ENCODE results near the gene ZMYM1. TPM values are rescaled to one million over a fixed set of nuclear protein-coding genes. Genes with fewer than 3 reads are reported as not detected.
"Not testable (repeated sequence)": the region's sequence is repeated elsewhere in the genome, so short reads cannot be mapped to it uniquely, and the experiment has no call there.

The ZMYM1 gene
- polyA plus RNA-seq (ENCODE audit: insufficient read length), result 9.8 TPM

- peak; percentile 91 for DNase-seq
Measured at GRCh38 chr1:35079003-35079930, at the start of gene ZMYM1. Gene ZMYM1, plus strand, starts transcription at chr1:35079385. Its CDS starts 14,603 bp downstream, at chr1:35093988.

GRCh38 chr1:35029761-35030160, 49.4 kb upstream of the ZMYM1 start:
- DNase-seq, result no peak

GRCh38 chr1:35030338-35030737, 48.8 kb upstream of the ZMYM1 start:
- no peak for DNase-seq

GRCh38 chr1:35030756-35031446, 48.3 kb upstream of the ZMYM1 start:
- peak; percentile 33 for DNase-seq

- DNase-seq, result no peak
Measured at GRCh38 chr1:35032384-35032739, 46.8 kb upstream of the ZMYM1 start.

- no peak for DNase-seq
Measured at GRCh38 chr1:35033346-35033745, 45.8 kb upstream of the ZMYM1 start.

GRCh38 chr1:35036621-35037020, 42.6 kb upstream of the ZMYM1 start:
- no peak for DNase-seq

- no peak for DNase-seq
Measured at GRCh38 chr1:35037206-35037605, 42.0 kb upstream of the ZMYM1 start.

- DNase-seq, result no peak
Measured at GRCh38 chr1:35038723-35039122, 40.5 kb upstream of the ZMYM1 start.

GRCh38 chr1:35043498-35043897, 35.7 kb upstream of the ZMYM1 start:
- DNase-seq, result no peak

GRCh38 chr1:35044431-35044830, 34.8 kb upstream of the ZMYM1 start:
- DNase-seq, result no peak

- DNase-seq, result no peak
Measured at GRCh38 chr1:35046730-35047129, 32.5 kb upstream of the ZMYM1 start.

GRCh38 chr1:35047188-35047858, 31.9 kb upstream of the ZMYM1 start:
- DNase-seq, result no peak

GRCh38 chr1:35049116-35049515, 30.1 kb upstream of the ZMYM1 start:
- no peak for DNase-seq

- DNase-seq, result no peak
Measured at GRCh38 chr1:35053433-35053832, 25.8 kb upstream of the ZMYM1 start.

- DNase-seq, result not testable (repeated sequence)
Measured at GRCh38 chr1:35054282-35054681, 24.9 kb upstream of the ZMYM1 start.

- not testable (repeated sequence) for DNase-seq
Measured at GRCh38 chr1:35058321-35058720, 20.9 kb upstream of the ZMYM1 start.

- no peak for DNase-seq
Measured at GRCh38 chr1:35058988-35059387, 20.2 kb upstream of the ZMYM1 start.

GRCh38 chr1:35062518-35063196, 16.5 kb upstream of the ZMYM1 start:
- DNase-seq, result no peak

- no peak for DNase-seq
Measured at GRCh38 chr1:35064265-35064664, 14.9 kb upstream of the ZMYM1 start.

- no peak for DNase-seq
Measured at GRCh38 chr1:35069746-35070145, 9.4 kb upstream of the ZMYM1 start.

- no peak for DNase-seq
Measured at GRCh38 chr1:35073265-35073811, 5.8 kb upstream of the ZMYM1 start.

Measured in hindlimb muscle (tissue), 1 donor.